ENCODE measurements around the gene NLN. TPM values are rescaled to one million over a fixed set of nuclear protein-coding genes. Genes with fewer than 3 reads are reported as not detected.

Gene NLN
- total and polyA plus RNA-seq, 2 of the 13 experiments (the other 11 are each of a cell fraction or from before 2014, with no cell fraction given), result 11.9 to 36.7 TPM

DNA sequence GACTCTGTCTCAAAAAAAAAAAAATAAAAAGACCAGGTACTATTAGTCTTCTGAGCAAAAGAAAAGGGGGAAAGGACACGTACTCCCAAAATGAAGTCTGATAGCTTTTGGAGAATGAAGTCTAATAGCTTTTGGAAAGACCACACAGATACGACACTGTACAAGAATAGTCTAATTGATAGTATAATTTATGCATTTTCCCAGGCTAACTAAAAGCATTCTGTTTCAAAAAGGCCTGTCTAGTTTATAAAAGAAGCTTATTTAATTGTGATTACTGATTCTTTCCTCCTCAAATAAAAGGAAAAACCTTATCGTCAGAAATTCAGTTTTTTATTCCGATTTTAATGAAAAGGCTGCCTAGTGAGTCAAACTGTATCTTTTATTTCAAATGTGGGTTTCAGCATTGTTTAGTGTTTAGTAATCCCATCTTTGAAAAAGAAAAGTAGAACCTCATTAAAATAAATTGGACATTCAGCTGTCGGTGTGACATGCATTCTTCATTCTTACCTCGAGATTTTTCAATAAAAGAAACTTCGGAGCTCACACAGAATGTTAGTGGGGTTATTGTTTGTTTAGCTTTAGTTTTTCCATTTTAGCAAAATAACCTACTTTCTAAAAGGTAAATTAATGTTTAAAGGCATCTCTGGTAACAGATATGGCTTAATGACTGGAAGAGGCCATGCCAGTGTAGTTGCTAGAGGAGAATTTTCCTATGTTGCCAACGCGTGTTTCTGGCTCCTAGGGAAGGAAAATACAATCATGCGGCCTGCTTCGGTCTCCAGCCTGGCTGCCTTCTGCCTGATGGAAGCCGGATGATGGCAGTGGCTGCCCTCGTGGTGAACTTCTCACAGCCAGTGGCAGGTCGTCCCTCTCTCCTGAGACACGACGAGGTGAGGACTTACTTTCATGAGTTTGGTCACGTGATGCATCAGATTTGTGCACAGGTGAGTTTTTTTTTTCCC lies 70.0 kb downstream of the NLN start (continued):
- TF ChIP-seq THYN1 (CRISPR knock-in tag; IDR thresholded peaks at IDR 0.05; ENCODE audit: borderline replicate concordance, low read depth) (no peak), ZFP82 (CRISPR knock-in tag; IDR thresholded peaks at IDR 0.05; ENCODE audit: borderline replicate concordance) (no peak), ISL2 (CRISPR knock-in tag; IDR thresholded peaks at IDR 0.05) (no peak), SMC3 (IDR thresholded peaks at IDR 0.05; ENCODE audit: low read length) (no peak)

DNA sequence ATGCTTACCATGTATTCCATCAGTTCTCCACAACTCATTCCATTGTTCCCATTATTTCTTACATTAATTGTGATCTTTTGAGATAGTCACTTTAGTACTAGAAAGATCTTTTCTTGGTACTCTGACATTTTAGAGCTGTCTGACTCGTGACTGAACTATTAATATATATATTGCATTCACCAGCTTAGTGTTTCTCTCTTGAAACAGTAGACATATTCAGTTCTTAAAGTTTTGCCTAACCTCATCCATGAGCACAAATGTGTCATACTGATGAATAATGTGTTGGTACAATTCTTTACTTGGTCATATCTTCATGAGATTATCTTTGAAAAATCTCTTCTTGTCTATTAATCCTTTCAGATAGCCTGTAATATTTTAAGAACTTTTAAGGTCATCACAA lies 74.3 kb downstream of the NLN start:
- H3K9ac ChIP-seq (ENCODE audit: insufficient read depth, low read depth, low read length), result no peak overlapping the region
- H3K9me3 ChIP-seq (ENCODE audit: low read length), result no peaks in the 10 kb centered on the region
- no peak for FAIRE-seq
- no peak overlapping the region for H3K4me2 ChIP-seq (ENCODE audit: low read depth, low read length)
- in situ Hi-C loops (cut with HindIII; ENCODE audit: extremely low pct_ligation_motif_present, low pct_unique_long_range_greater_than_20kb) (no loop called here), intact Hi-C loops (cut with micrococcal nuclease; ENCODE audit: unreplicated experiment) (no loop called here)
- H3K36me3 ChIP-seq (replicated peaks in 1 of 2; ENCODE audit: control insufficient read depth in 1 of 2, insufficient read depth in 2 of 2, low read length in 2 of 2), result peaks cover 9 to 10% of the 10 kb centered on the region in 2 experiments; a peak in 4 of 5 replicates
- ChIA-PET POLR2A (no interaction called here), CTCF (ENCODE audit: low intra/inter-chr PET ratio, low total read pairs) (no interaction called here)
- no peak for DNase-seq (ENCODE audit: low spot score)
- no peaks in the 10 kb centered on the region for H4K20me1 ChIP-seq (ENCODE audit: insufficient read depth, low read length)
- no peak for ATAC-seq
- no peaks in the 10 kb centered on the region for H3K4me1 ChIP-seq (ENCODE audit: insufficient read depth, low read length)
- H3K79me2 ChIP-seq (ENCODE audit: insufficient read depth, low read length), result no peaks in the 10 kb centered on the region
- H2AFZ ChIP-seq (ENCODE audit: low read length), result no peak overlapping the region
- TF ChIP-seq, protein P1, sequence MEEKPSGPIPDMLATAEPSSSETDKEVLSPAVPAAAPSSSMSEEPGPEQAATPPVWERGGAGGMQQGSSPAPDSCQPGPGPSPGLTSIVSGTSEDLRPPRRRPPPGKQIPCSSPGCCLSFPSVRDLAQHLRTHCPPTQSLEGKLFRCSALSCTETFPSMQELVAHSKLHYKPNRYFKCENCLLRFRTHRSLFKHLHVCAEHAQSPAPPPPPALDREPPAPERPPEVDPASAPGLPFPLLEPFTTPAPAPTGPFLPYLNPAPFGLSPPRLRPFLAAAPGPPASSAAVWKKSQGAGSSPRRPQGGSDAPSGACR (CRISPR knock-in tag; IDR thresholded peaks at IDR 0.05), result no peak
- TF ChIP-seq, protein P2, sequence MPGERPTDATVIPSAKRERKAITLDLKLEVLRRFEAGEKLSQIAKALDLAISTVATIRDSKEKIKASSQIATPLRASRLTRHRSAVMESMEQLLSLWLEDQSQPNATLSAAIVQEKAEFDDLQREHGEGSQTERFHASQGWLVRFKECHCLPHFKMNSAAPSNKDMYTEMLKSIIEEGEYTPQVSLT (CRISPR knock-in tag; IDR thresholded peaks at IDR 0.05; ENCODE audit: borderline replicate concordance, low read depth), result no peak
- 97% methylated on average over 1 of the region's 1 CpG for WGBS (ENCODE audit: low lambda C conversion rate)
- no TSS peak for BruUV-seq (replicated peaks)
- H3K27me3 ChIP-seq (ENCODE audit: control insufficient read depth in 1 of 2, insufficient read depth in 2 of 2, low read length in 2 of 2), result no peaks in the 10 kb centered on the region
- no peak overlapping the region for H3K27ac ChIP-seq (ENCODE audit: extremely low read length, insufficient read depth, low read length)
- no peak overlapping the region for H3K4me3 ChIP-seq (replicated peaks in 1 of 3; ENCODE audit: insufficient read depth in 1 of 3, low read depth in 2 of 3, low read length in 3 of 3)

Measured in HepG2 (cell line).